ENCODE results near the gene COG6.

The COG6 gene

DNA sequence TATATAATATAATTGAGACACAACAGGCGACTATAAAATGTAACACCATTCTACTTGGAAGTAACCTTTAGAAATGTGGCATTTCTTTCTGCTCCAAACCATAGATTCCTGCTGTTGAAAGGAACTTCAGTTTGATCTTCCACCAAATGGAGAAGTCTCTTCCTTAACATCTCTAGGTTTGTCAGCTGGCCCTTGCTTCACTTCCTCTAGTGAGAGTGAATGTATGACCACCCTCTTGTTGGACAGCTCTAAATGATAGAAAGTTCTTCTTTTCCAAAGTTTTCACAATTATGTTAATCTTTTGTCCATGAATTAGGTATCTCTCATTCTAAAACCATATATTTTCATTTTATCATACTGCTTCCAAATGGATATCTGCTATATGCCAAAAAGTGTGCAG, 13.8 kb upstream of the COG6 start:
- Histone ChIP-seq H3K9ac (ENCODE audit: low read depth, low read length) (no peak overlapping the region), H3K36me3 (ENCODE audit: control insufficient read depth, insufficient read depth, low read length) (no peaks in the 10 kb centered on the region), H3K4me1 (ENCODE audit: control insufficient read depth, insufficient read depth, low read length) (no peaks in the 10 kb centered on the region), H3K4me3 (ENCODE audit: low read depth, low read length) (no peak overlapping the region), H3K9me3 (ENCODE audit: control insufficient read depth, insufficient read depth, low read length) (no peaks in the 10 kb centered on the region), H3K27ac (ENCODE audit: low read depth, low read length) (no peak overlapping the region), H3K27me3 (ENCODE audit: control insufficient read depth, insufficient read depth, low read length) (no peaks in the 10 kb centered on the region)

GRCh38 chr13:39646122-39646521, 9.3 kb upstream of the COG6 start:
- no peaks in the 10 kb centered on the region for H3K36me3 ChIP-seq (ENCODE audit: control insufficient read depth, insufficient read depth, low read length)
- no peak overlapping the region for H3K27ac ChIP-seq (ENCODE audit: low read depth, low read length)
- no peak overlapping the region for H3K4me3 ChIP-seq (ENCODE audit: low read depth, low read length)
- no peaks in the 10 kb centered on the region for H3K9me3 ChIP-seq (ENCODE audit: control insufficient read depth, insufficient read depth, low read length)
- H3K27me3 ChIP-seq (ENCODE audit: control insufficient read depth, insufficient read depth, low read length) = no peaks in the 10 kb centered on the region
- no peak overlapping the region for H3K9ac ChIP-seq (ENCODE audit: low read depth, low read length)
- H3K4me1 ChIP-seq (ENCODE audit: control insufficient read depth, insufficient read depth, low read length) = no peaks in the 10 kb centered on the region

DNA sequence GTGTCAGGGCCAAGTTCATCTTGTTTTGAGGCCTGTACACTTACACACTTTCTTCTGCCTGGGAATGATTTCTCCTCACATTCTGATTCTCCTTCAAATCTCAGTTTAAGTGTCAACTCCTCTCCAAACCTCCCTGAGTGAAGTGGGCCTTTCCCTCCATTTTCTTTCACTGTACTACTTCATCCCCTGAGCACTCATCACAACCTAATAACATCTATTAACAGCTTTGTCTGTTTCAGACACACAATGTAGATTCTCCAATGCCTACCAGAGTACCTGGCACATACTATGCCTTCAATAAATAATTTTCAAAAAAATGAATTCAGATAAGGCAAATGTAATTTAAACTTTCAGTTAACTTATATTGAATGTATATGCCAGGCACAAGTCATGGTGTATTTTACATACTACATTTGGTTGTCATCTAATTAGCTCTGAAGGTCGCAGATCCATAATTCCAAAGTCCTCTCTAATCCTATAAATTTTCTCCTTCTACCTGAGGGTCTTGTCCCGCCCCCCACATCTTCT, 357 bp upstream of the COG6 start:
- Histone ChIP-seq H3K36me3 (ENCODE audit: control insufficient read depth, insufficient read depth, low read length) (0 out of 2 replicates have a peak, but pooled peaks cover 6% of the 10 kb centered on the region), H3K27me3 (ENCODE audit: control insufficient read depth, insufficient read depth, low read length) (no peaks in the 10 kb centered on the region), H3K4me3 (ENCODE audit: low read depth, low read length) (peak overlapping the region; percentile 88), H3K9me3 (ENCODE audit: control insufficient read depth, insufficient read depth, low read length) (no peaks in the 10 kb centered on the region), H3K9ac (ENCODE audit: low read depth, low read length) (no peak overlapping the region), H3K4me1 (ENCODE audit: control insufficient read depth, insufficient read depth, low read length) (peaks cover 10% of the 10 kb centered on the region), H3K27ac (ENCODE audit: low read depth, low read length) (no peak overlapping the region)

DNA sequence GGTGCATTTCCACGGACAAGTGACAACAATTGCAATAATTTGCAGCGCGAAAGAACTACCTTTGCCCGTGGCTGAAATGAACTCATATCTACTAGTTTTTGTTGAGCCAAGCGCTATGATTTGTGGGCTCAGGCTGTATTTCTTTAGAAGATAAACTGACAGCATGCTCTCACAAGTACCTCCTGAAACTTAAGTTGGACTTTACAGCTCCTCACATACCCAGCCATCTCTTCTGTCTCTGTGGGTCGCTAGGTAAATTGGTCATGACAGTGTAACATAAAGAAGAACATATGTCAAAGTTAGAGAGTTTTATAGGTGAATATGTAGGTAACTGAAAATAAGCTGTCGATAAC, 839 bp downstream of the COG6 start:
- no peaks in the 10 kb centered on the region for H3K9me3 ChIP-seq (ENCODE audit: control insufficient read depth, insufficient read depth, low read length)
- H3K27me3 ChIP-seq (ENCODE audit: control insufficient read depth, insufficient read depth, low read length) = no peaks in the 10 kb centered on the region
- H3K36me3 ChIP-seq (ENCODE audit: control insufficient read depth, insufficient read depth, low read length) = peaks cover 15% of the 10 kb centered on the region
- H3K4me1 ChIP-seq (ENCODE audit: control insufficient read depth, insufficient read depth, low read length) = peaks cover 10% of the 10 kb centered on the region
- H3K4me3 ChIP-seq (ENCODE audit: low read depth, low read length) = peak overlapping the region; percentile 88
- peak overlapping the region; percentile 44; the same call in 1 of the 2 replicates for H3K9ac ChIP-seq (ENCODE audit: low read depth, low read length)
- no peak overlapping the region for H3K27ac ChIP-seq (ENCODE audit: low read depth, low read length)

DNA sequence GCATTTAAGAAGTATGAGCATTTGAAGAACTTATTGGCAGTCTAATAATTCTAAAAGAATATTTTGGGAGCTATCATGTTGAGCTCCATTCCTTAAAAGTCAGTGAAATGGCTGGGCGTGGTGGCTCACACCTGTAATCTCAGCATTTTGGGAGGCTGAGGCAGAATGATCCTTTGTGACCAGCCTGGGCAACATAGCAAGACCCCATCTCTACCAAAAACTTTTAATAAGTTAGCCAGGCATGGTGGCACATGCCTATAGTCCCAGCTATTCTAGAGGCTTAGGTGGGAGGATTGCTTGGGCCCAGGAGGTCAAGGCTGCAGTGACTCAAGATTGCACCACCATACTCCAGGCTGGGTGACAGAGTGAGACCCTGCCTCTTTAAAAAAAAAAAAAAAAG, 8.0 kb downstream of the COG6 start:
- no peak overlapping the region for H3K9ac ChIP-seq (ENCODE audit: low read depth, low read length)
- no peak overlapping the region for H3K4me3 ChIP-seq (ENCODE audit: low read depth, low read length)
- peaks cover 36% of the 10 kb centered on the region for H3K36me3 ChIP-seq (ENCODE audit: control insufficient read depth, insufficient read depth, low read length)
- H3K4me1 ChIP-seq (ENCODE audit: control insufficient read depth, insufficient read depth, low read length) = no peaks in the 10 kb centered on the region
- H3K9me3 ChIP-seq (ENCODE audit: control insufficient read depth, insufficient read depth, low read length) = no peaks in the 10 kb centered on the region
- no peak overlapping the region for H3K27ac ChIP-seq (ENCODE audit: low read depth, low read length)
- no peaks in the 10 kb centered on the region for H3K27me3 ChIP-seq (ENCODE audit: control insufficient read depth, insufficient read depth, low read length)

DNA sequence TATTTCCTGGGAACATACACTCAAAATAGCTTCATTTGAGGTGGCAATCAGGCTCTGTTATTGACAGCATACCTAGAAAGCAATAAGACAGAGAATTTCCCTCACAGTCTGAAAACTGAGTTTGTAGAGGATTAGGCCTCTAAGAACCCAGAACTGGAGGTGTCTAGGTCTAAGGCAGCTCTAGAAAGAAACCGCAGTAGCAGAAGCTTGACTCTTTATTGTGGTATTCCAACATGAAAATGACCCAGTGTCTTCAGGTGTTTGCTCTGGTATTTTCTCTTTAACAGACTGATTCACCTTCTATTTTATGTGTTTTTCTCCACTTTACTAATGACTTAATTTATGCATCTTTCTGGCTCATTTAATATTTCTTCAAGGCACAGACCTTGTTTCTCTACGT, 8.5 kb downstream of the COG6 start:
- Histone ChIP-seq H3K9ac (ENCODE audit: low read depth, low read length) (no peak overlapping the region), H3K27ac (ENCODE audit: low read depth, low read length) (no peak overlapping the region), H3K4me3 (ENCODE audit: low read depth, low read length) (no peak overlapping the region), H3K4me1 (ENCODE audit: control insufficient read depth, insufficient read depth, low read length) (no peaks in the 10 kb centered on the region), H3K9me3 (ENCODE audit: control insufficient read depth, insufficient read depth, low read length) (no peaks in the 10 kb centered on the region), H3K27me3 (ENCODE audit: control insufficient read depth, insufficient read depth, low read length) (no peaks in the 10 kb centered on the region), H3K36me3 (ENCODE audit: control insufficient read depth, insufficient read depth, low read length) (peaks cover 38% of the 10 kb centered on the region)

- no peaks in the 10 kb centered on the region for H3K4me1 ChIP-seq (ENCODE audit: control insufficient read depth, insufficient read depth, low read length)
- H3K9me3 ChIP-seq (ENCODE audit: control insufficient read depth, insufficient read depth, low read length) = no peaks in the 10 kb centered on the region
- H3K36me3 ChIP-seq (ENCODE audit: control insufficient read depth, insufficient read depth, low read length) = peaks cover 29% of the 10 kb centered on the region
- H3K27ac ChIP-seq (ENCODE audit: low read depth, low read length) = no peak overlapping the region
- no peak overlapping the region for H3K4me3 ChIP-seq (ENCODE audit: low read depth, low read length)
- H3K9ac ChIP-seq (ENCODE audit: low read depth, low read length) = no peak overlapping the region
- H3K27me3 ChIP-seq (ENCODE audit: control insufficient read depth, insufficient read depth, low read length) = no peaks in the 10 kb centered on the region
Observed at GRCh38 chr13:39665763-39666162, 10.3 kb downstream of the COG6 start.

DNA sequence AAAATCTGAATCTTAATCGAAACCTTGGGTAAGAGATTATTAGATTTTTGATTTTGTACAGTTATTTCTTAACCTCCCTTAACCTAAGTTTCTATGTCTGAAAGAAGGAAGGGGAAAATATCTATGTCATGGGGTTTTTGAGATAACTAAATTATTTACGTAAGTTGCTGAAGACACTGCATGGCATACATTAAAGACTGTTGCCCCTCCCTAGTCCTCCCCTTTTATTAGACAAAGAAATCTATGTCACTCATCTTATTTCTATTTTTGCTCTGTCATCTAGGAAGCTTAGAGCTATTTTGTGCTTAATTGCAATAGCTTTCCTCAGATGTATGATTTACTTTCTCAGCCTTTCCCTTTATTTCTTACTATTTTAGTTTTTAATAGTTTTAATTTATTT, 15.0 kb downstream of the COG6 start:
- Histone ChIP-seq H3K4me3 (ENCODE audit: low read depth, low read length) (no peak overlapping the region), H3K4me1 (ENCODE audit: control insufficient read depth, insufficient read depth, low read length) (no peaks in the 10 kb centered on the region), H3K27me3 (ENCODE audit: control insufficient read depth, insufficient read depth, low read length) (no peaks in the 10 kb centered on the region), H3K9me3 (ENCODE audit: control insufficient read depth, insufficient read depth, low read length) (no peaks in the 10 kb centered on the region), H3K9ac (ENCODE audit: low read depth, low read length) (no peak overlapping the region), H3K27ac (ENCODE audit: low read depth, low read length) (no peak overlapping the region), H3K36me3 (ENCODE audit: control insufficient read depth, insufficient read depth, low read length) (peaks cover 7% of the 10 kb centered on the region)

DNA sequence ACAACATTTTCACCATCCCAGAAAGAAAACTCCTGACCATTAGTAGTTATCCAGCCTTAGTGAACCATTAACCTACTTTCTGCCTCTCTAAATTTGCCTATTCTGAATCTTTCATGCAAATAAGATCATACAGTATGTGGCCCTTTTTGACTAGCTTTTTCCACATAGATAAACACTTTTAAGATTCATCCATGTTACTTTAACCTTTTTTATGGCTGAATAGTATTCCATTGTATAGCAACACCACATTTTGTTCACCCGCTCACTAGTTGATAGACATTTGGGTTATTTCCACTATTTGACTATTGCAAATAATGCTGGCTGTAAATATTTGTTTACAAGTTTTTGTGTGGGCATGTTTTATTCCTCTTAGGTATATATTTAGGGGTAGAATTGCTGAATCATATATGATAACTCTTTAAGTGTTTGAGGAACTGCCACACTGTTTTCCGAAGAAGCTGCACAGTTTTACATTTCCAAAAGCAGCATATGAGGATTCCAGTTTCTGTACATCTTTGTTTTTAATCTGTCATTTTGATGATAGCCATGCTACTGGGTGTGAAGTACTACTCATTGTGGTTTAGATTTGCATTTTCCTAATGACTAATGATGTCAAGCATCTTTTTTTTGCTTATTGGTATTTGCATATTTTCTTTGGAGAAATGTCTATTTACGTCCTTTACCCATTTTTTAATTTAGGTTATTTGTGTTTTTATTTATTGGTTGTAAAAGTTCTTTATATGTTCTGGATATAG, 17.1 kb downstream of the COG6 start:
- Histone ChIP-seq H3K27ac (ENCODE audit: low read depth, low read length) (no peak overlapping the region), H3K36me3 (ENCODE audit: control insufficient read depth, insufficient read depth, low read length) (0 out of 2 replicates have a peak, but pooled peaks cover 3% of the 10 kb centered on the region), H3K9me3 (ENCODE audit: control insufficient read depth, insufficient read depth, low read length) (no peaks in the 10 kb centered on the region), H3K4me3 (ENCODE audit: low read depth, low read length) (no peak overlapping the region), H3K4me1 (ENCODE audit: control insufficient read depth, insufficient read depth, low read length) (no peaks in the 10 kb centered on the region), H3K9ac (ENCODE audit: low read depth, low read length) (no peak overlapping the region), H3K27me3 (ENCODE audit: control insufficient read depth, insufficient read depth, low read length) (no peaks in the 10 kb centered on the region)

- Histone ChIP-seq H3K4me3 (ENCODE audit: low read depth, low read length) (no peak overlapping the region), H3K9me3 (ENCODE audit: control insufficient read depth, insufficient read depth, low read length) (no peaks in the 10 kb centered on the region), H3K9ac (ENCODE audit: low read depth, low read length) (no peak overlapping the region), H3K4me1 (ENCODE audit: control insufficient read depth, insufficient read depth, low read length) (no peaks in the 10 kb centered on the region), H3K27me3 (ENCODE audit: control insufficient read depth, insufficient read depth, low read length) (no peaks in the 10 kb centered on the region), H3K36me3 (ENCODE audit: control insufficient read depth, insufficient read depth, low read length) (peaks cover 16% of the 10 kb centered on the region), H3K27ac (ENCODE audit: low read depth, low read length) (no peak overlapping the region)
Observed at GRCh38 chr13:39675904-39676303, 20.4 kb downstream of the COG6 start.

DNA sequence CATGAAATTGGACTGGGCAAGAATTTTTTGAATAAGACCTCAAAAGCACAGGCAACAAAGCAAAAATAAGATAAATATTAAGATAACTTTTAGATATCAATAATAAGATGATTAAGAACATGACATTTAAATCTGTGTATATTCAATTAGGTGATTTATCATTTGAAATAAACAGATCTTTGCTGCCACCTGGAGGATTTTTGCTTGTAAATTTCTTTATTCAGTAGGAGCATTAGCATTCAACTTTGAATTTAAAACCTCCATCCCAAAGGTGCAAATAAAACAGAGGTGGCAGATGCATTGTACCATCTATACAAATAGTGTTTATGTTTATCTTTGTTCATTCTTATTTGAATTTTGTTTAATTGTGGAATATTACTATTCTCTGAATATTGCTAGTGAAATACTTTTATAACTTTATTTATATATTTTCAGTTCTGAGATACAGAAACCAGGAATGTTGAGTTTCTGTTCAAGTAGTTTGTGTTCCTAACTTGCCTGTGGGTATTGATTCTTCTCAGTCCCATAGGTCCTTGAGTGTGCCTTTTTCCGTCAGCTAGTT, 20.9 kb downstream of the COG6 start:
- no peaks in the 10 kb centered on the region for H3K9me3 ChIP-seq (ENCODE audit: control insufficient read depth, insufficient read depth, low read length)
- no peak overlapping the region for H3K9ac ChIP-seq (ENCODE audit: low read depth, low read length)
- no peak overlapping the region for H3K27ac ChIP-seq (ENCODE audit: low read depth, low read length)
- no peak overlapping the region for H3K4me3 ChIP-seq (ENCODE audit: low read depth, low read length)
- H3K36me3 ChIP-seq (ENCODE audit: control insufficient read depth, insufficient read depth, low read length) = peaks cover 20% of the 10 kb centered on the region
- H3K27me3 ChIP-seq (ENCODE audit: control insufficient read depth, insufficient read depth, low read length) = no peaks in the 10 kb centered on the region
- H3K4me1 ChIP-seq (ENCODE audit: control insufficient read depth, insufficient read depth, low read length) = no peaks in the 10 kb centered on the region
